Measurements from ENCODE around the gene GOLGA6C. TPM values are rescaled to one million over a fixed set of nuclear protein-coding genes. Genes with fewer than 3 reads are reported as not detected.
"Not testable (repeated sequence)": the region's sequence is repeated elsewhere in the genome, so short reads cannot be mapped to it uniquely, and the experiment has no call there.

The GOLGA6C gene
- total RNA-seq: not detected in 2 replicates
- polyA plus RNA-seq (2012): 0.10 TPM

- not testable (repeated sequence) for DNase-seq (ENCODE audit: low read depth)
Measured at GRCh38 chr15:75258034-75258433, at the start of gene GOLGA6C. Gene GOLGA6C, plus strand, starts transcription at chr15:75258334. Its CDS starts 265 bp downstream, at chr15:75258599.

GRCh38 chr15:75208501-75209288, 49.4 kb upstream of the GOLGA6C start:
- no peak for DNase-seq (ENCODE audit: low read depth)

- DNase-seq (ENCODE audit: low read depth): no peak
Measured at GRCh38 chr15:75209289-75209676, 48.9 kb upstream of the GOLGA6C start.

GRCh38 chr15:75210811-75211230, 47.3 kb upstream of the GOLGA6C start:
- no peak for DNase-seq (ENCODE audit: low read depth)

- DNase-seq (ENCODE audit: low read depth): no peak
Measured at GRCh38 chr15:75211436-75212199, 46.5 kb upstream of the GOLGA6C start.

GRCh38 chr15:75212200-75212858, 45.8 kb upstream of the GOLGA6C start:
- DNase-seq (ENCODE audit: low read depth): no peak

- DNase-seq (ENCODE audit: low read depth): no peak
Measured at GRCh38 chr15:75213212-75213767, 44.8 kb upstream of the GOLGA6C start.

- DNase-seq (ENCODE audit: low read depth): no peak
Measured at GRCh38 chr15:75213768-75214221, 44.3 kb upstream of the GOLGA6C start.

- DNase-seq (ENCODE audit: low read depth): no peak
Measured at GRCh38 chr15:75214293-75215096, 43.6 kb upstream of the GOLGA6C start.

GRCh38 chr15:75215107-75216004, 42.8 kb upstream of the GOLGA6C start:
- no peak for DNase-seq (ENCODE audit: low read depth)

GRCh38 chr15:75217012-75217411, 41.1 kb upstream of the GOLGA6C start:
- no peak for DNase-seq (ENCODE audit: low read depth)

GRCh38 chr15:75217574-75217973, 40.6 kb upstream of the GOLGA6C start:
- DNase-seq (ENCODE audit: low read depth): not testable (repeated sequence)

GRCh38 chr15:75219507-75219929, 38.6 kb upstream of the GOLGA6C start:
- not testable (repeated sequence) for DNase-seq (ENCODE audit: low read depth)

- DNase-seq (ENCODE audit: low read depth): no peak
Measured at GRCh38 chr15:75223688-75224087, 34.4 kb upstream of the GOLGA6C start.

- no peak for DNase-seq (ENCODE audit: low read depth)
Measured at GRCh38 chr15:75224281-75224680, 33.9 kb upstream of the GOLGA6C start.

GRCh38 chr15:75225102-75225836, 32.9 kb upstream of the GOLGA6C start:
- not testable (repeated sequence) for DNase-seq (ENCODE audit: low read depth)

- no peak for DNase-seq (ENCODE audit: low read depth)
Measured at GRCh38 chr15:75225951-75226732, 32.0 kb upstream of the GOLGA6C start.

- DNase-seq (ENCODE audit: low read depth): not testable (repeated sequence)
Measured at GRCh38 chr15:75227112-75227511, 31.0 kb upstream of the GOLGA6C start.

Measured in myocyte (in vitro differentiated cells).